ENCODE results near the gene APOBEC2.

- TF ChIP-seq CTCF (IDR thresholded peaks at IDR 0.05) = no peak
- TF ChIP-seq POLR2A (IDR thresholded peaks at IDR 0.05) = no peak
Measured at GRCh38 chr6:41075651-41076626, 22.9 kb downstream of the APOBEC2 start.
